HG03060 (cell line): Measurements from ENCODE around the gene SELL.
"Not testable (repeated sequence)": the region's sequence is repeated elsewhere in the genome, so short reads cannot be mapped to it uniquely, and the experiment has no call there.

Experiments
- ATAC-seq: cut with Tn5 transposase; IDR thresholded peaks from one replicate; pipeline ENCODE4 v1.9.1; 2021; ENCODE audit warnings: low read depth, moderate number of reproducible peaks; ENCODE audit not compliant: unreplicated experiment

SELL gene

DNA sequence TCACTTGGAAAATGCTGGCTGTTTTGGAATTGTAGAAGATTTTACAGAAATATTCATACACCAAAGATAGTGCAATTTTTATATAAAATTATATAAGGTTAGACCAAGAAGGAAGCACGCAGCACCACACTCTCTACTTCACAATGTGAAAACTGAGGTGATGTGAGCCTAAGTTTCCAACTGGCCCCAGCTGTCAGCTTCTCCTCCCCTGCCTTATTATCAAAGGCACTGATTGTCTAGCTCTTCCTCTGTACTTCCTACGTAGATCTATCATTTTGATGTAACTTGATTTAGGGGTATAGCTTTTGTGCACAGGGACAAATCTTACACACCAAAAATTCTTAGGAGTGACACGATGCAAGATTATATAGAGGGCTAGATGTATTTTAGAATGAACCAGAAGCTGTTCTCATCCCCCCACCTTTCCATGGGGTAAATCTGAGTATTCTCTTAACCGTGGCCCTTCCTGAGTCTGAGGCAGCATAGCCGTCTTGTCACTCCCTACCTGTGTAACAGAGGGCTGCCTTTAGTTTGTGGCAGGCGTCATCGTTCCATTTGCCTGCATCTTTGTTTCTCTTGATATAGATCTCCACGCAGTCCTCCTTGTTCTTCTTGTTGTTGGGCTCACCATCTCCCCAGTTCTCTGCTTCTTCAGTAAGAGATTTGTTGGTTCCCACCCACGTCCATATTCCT, 3.4 kb downstream of the SELL start:
- ATAC-seq = no peak

DNA sequence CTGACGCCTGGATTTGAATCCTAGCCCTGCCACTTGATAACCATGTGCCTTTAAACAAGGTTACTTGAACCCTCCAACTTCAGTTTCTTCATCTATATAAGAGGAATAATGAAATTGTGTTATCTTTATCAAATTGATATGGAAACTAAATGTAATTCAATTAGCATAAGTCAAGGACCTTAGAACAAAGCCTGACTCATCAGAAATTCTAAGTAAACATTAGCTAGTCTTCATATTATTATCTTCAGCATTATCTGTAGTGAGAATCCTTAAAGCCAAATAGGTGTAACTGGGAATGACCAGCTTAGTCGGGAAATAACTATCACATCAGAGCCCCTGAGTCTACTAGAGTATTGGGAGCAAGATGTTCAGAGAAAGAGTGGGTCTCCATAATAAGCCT, 6.6 kb downstream of the SELL start:
- ATAC-seq = no peak

- no peak for ATAC-seq
Observed at GRCh38 chr1:169701261-169702005, 10.0 kb downstream of the SELL start.

DNA sequence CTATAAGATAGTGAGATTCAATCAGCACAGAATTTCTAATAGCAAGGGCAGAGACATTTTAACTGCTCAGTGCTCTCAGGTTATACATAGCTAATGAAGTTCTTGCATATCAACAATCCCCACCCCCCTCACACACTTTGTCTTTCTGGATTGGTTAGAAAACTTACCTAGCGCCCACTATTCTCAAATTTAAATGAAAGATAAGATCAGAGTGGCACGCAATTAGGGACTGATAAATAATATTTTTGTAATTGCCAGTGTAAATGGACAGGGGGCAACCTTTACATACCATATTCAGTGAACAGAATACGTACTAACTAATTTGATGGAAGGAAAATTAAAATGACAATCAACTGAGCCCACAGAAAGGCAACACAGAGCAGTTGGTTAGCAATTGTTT, 11.7 kb downstream of the SELL start:
- ATAC-seq = no peak

GRCh38 chr1:169698976-169699375, 12.4 kb downstream of the SELL start:
- ATAC-seq = no peak

GRCh38 chr1:169697755-169698154, 13.7 kb downstream of the SELL start:
- ATAC-seq = no peak

DNA sequence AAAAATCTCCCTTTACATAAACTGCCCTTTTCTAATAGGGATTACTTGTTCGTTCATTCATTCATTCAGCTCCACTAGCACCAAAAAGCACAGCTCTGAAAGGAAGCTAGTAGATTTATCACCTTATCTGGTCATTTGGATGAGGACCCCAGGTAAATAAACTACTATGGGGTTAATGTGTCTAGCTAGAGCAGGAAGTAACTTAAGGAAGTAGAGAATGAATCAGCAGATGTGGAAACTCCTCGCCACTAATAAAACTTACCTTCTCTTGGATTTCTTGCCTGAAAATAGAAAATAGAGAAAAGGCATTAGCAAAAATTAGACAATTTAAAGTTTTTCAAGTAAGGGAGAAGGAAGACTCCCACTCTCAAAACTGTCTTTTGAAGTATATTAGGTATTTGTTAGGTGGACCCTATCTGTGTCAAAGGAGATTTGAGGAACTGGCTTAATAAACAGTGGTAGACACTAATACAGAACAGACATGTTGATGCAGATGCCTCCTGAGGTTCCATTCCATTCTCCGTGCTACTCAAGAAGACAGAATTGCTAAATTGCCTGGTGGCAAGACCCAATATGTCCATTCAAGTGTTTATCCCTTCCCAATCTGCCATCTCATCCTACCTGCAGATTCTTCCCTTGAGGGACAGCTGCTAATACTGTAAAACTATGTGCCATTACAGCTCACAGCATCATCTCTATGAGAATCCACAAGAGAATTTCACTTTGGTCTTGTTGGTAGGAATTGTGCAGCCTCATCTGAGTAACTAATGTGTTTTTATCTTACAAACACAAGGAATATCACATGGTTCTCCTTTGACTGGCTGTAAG, 14.9 kb downstream of the SELL start:
- no peak for ATAC-seq

GRCh38 chr1:169694304-169695075, 16.9 kb downstream of the SELL start:
- ATAC-seq = no peak

DNA sequence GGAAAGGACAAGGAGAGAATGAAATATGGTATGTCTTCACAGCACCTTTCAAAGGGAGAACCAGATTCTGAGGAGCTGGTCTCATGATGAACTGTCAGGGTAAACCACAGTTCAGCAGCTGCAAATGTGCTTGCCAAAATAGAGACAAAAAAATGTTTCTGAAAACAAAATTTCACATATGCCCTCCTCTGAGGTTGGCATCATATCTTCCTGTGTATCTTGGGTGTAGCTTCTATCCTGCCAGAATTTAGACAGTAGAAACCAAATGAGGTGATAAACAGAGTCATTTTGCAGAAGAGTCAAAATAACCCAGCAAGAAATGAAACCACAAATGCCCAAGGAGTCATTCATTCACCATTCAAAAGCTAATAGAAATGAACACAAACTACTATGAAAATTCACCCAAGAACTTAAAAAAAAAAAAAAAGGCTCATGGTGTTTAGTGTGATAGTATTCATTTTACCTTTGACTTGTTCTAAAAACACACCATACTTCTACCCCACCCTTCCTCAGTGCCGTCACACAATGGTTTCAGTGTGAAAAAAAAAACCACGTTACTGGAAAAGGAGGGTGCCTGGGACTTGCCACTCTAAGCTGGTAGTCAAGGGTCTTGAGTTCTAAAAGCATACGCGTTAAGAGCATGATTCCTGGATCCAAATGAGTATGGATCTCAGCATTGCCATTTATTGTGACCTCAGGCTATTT, 18.5 kb downstream of the SELL start:
- ATAC-seq = peak; percentile 32

- ATAC-seq = no peak
Observed at GRCh38 chr1:169690489-169690888, 20.9 kb downstream of the SELL start.

DNA sequence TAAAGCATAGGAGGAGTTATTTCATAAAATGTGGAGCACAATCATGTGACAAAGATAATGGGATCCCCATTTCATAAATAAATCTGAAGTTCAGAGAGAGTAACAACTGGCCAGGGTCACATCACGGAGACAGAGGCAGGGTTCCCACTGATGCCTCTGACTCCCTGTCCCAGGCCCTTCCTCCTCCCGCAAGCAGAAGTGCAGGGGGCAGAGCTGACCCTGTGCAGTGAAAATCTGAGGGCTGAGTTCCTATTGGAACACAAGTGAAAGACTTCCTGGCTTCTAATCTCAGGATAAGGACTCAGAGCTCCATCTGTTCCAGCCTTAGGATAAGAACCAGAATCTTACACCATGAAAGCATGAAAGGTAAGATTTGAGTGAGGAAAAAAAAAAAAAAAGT, 22.0 kb downstream of the SELL start:
- ATAC-seq = no peak

- ATAC-seq = not testable (repeated sequence)
Observed at GRCh38 chr1:169688377-169688776, 23.0 kb downstream of the SELL start.

DNA sequence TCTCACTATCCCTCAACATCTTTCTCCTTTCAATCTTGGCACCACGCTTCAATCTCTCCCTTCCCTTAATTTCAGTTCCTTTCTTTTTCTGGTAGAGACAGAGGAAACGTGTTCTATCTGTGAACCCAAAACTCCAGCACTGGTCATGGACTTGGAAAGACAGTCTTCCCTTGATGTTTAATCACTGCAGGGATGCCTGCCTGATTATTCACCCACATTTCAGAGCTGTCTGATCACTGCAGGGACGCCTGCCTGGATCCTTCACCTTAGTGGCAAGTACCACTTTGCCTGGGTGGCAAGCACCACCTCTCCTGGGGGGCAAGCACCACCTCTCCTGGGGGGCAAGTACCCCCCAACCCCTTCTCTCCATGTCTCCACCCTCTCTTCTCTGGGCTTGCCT, 27.8 kb downstream of the SELL start:
- ATAC-seq = no peak

GRCh38 chr1:169683168-169683567, 28.3 kb downstream of the SELL start:
- ATAC-seq = not testable (repeated sequence)

DNA sequence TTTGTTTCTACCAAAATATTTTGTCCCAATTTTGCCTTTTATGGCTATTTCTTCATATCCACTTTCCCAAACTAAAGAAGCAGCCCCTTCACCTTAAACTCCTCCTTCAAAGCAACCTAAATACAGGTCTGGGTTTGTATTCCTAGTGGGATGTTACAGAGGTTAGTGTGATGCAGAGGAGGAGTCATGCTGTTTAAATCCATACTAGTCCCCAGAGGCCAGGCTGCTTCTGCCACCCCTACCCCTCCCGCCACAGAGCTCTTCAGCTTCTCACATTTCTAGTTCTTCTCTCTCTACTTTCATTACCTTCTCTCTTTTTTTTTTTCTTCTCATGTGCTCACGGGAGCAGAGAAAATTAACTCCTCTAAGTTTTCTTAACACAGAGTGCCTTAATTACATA, 29.3 kb downstream of the SELL start:
- no peak for ATAC-seq

GRCh38 chr1:169681140-169681539, 30.3 kb downstream of the SELL start:
- no peak for ATAC-seq

GRCh38 chr1:169680377-169681019, 30.9 kb downstream of the SELL start:
- ATAC-seq = peak; percentile 44

DNA sequence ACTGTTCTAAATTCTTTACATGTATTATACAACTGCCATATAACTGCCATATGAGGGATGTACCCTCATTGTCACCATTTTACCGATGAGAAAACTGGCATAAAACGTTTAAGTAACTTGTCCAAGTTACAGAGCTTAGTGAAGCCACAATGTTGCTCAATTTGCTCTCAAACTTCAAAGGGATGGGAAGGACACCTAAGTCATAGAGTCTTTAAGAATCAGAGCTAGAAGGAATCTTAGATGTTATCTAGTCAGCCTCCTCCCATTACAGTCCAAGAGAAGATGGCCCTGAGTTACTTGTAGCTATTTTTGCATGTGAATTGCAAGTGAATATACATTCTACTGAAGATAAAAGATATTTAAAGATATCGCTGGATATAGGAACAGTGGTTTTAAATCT, 31.7 kb downstream of the SELL start:
- ATAC-seq = no peak

- ATAC-seq = no peak
Observed at GRCh38 chr1:169676001-169676400, 35.4 kb downstream of the SELL start.
